HepG2 (cell line): Measurements from ENCODE around the gene MRM3. TPM values are rescaled to one million over a fixed set of nuclear protein-coding genes. Genes with fewer than 3 reads are reported as not detected.

Experiments used
- CBX2 ChIP-seq, 2 experiments: fragments of 200-600 bp in 1 of 2; sonication (generic); formaldehyde crosslinking in 1 of 2; IDR thresholded peaks; 2 replicates each; pipeline versions ENCODE4 v1.7.0 to v1.8.1; 2018 to 2022; ENCODE audit warnings: low read depth in 2 of 2, low read length in 1 of 2, mild to moderate bottlenecking in 1 of 2, missing genetic modification reagents in 1 of 2
- CTCF ChIP-seq: sonication (generic); formaldehyde crosslinking; IDR thresholded peaks from 2 replicates; pipeline ENCODE4 v1.5.0; 2020; ENCODE audit warnings: mild to moderate bottlenecking, missing genetic modification reagents, moderate library complexity
- DBP ChIP-seq: sonication (generic); formaldehyde crosslinking; IDR thresholded peaks from 2 replicates; pipeline ENCODE4 v1.4.0; 2020; ENCODE audit warnings: missing genetic modification reagents; ENCODE audit errors: not compliant biosample characterization
- ELF1 ChIP-seq: sonication (generic); formaldehyde crosslinking; IDR thresholded peaks from 2 replicates; pipeline ENCODE4 v1.4.0; 2020; ENCODE audit warnings: missing genetic modification reagents
- FOXJ3 ChIP-seq: sonication (generic); formaldehyde crosslinking; IDR thresholded peaks from 2 replicates; pipeline ENCODE4 v1.4.0; 2020; ENCODE audit warnings: missing genetic modification reagents, mild to moderate bottlenecking, borderline replicate concordance
- GLMP ChIP-seq: sonication (generic); formaldehyde crosslinking; IDR thresholded peaks from 2 replicates; pipeline ENCODE4 v1.9.0; 2021; ENCODE audit warnings: missing genetic modification reagents, mild to moderate bottlenecking, borderline replicate concordance
- HHEX ChIP-seq: IDR thresholded peaks from 2 replicates; pipeline ENCODE4 v1.6.1; 2016; ENCODE audit warnings: control low read depth
- HINFP ChIP-seq: sonication (generic); formaldehyde crosslinking; IDR thresholded peaks from 2 replicates; pipeline ENCODE4 v1.4.0; 2020; ENCODE audit warnings: low read depth, mild to moderate bottlenecking, missing genetic modification reagents
- MTERF4 ChIP-seq: sonication (generic); formaldehyde crosslinking; IDR thresholded peaks from 2 replicates; pipeline ENCODE4 v1.8.0; 2023; ENCODE audit warnings: mild to moderate bottlenecking, missing genetic modification reagents
- NBN ChIP-seq: fragments of 450-650 bp; conservative IDR thresholded peaks from 2 replicates; pipeline ENCODE4 v1.6.1; 2017
- NR2C2 ChIP-seq: sonication (generic); formaldehyde crosslinking; IDR thresholded peaks from 2 replicates; pipeline ENCODE4 v1.4.0; 2020; ENCODE audit warnings: missing genetic modification reagents, mild to moderate bottlenecking, moderate library complexity, borderline replicate concordance
- PHF21A ChIP-seq: sonication (generic); formaldehyde crosslinking; IDR thresholded peaks from 2 replicates; pipeline ENCODE4 v1.5.0; 2020; ENCODE audit warnings: mild to moderate bottlenecking, missing genetic modification reagents
- REL ChIP-seq: sonication (generic); formaldehyde crosslinking; conservative IDR thresholded peaks from 2 replicates; pipeline ENCODE4 v1.8.0; 2022; ENCODE audit warnings: mild to moderate bottlenecking, missing genetic modification reagents, moderate library complexity
- SKI ChIP-seq: fragments of 450-650 bp; IDR thresholded peaks from one replicate; pipeline ENCODE4 v1.6.1; 2018; ENCODE audit warnings: mild to moderate bottlenecking; ENCODE audit not compliant: partially characterized antibody
- XRCC5 ChIP-seq: fragments of 200-400 bp; formaldehyde crosslinking; optimal IDR thresholded peaks from 2 replicates; pipeline ENCODE3; 2017; ENCODE audit warnings: mild to moderate bottlenecking, low read length
- ZNF296 ChIP-seq: sonication (generic); formaldehyde crosslinking; conservative IDR thresholded peaks from 2 replicates; pipeline ENCODE4 v1.5.0; 2020; ENCODE audit warnings: mild to moderate bottlenecking, missing genetic modification reagents
- ZNF350 ChIP-seq: sonication (generic); formaldehyde crosslinking; IDR thresholded peaks from 2 replicates; pipeline ENCODE4 v1.4.0; 2020; ENCODE audit warnings: mild to moderate bottlenecking, low read depth, missing genetic modification reagents, borderline replicate concordance
- ZNF770 ChIP-seq: sonication (generic); formaldehyde crosslinking; IDR thresholded peaks from 2 replicates; pipeline ENCODE4 v1.5.0; 2020; ENCODE audit warnings: mild to moderate bottlenecking, missing genetic modification reagents
- ZSCAN25 ChIP-seq: sonication (generic); formaldehyde crosslinking; IDR thresholded peaks from 2 replicates; pipeline ENCODE4 v1.8.0; 2022; ENCODE audit warnings: mild to moderate bottlenecking, missing genetic modification reagents
- polyA plus RNA-seq, 8 experiments: library from polyadenylated mRNA; depleted of rRNA in 3 of 8; stranded (reverse) in 7 of 8; unstranded in 1 of 8; fragments of >200 nt; fragmentation: Illumina TruSeq in 4 of 8; extraction: Trizol in 4 of 8; gene quantifications; 2 replicates each; pipeline versions ENCODE4 v1.2.1 to v1.2.3, GENCODE V29; 2011 to 2016; ENCODE audit warnings: low read depth in 4 of 8, missing spikeins in 1 of 8, mixed read lengths in 1 of 8; ENCODE audit not compliant: insufficient read depth in 1 of 8
- total RNA-seq, 5 experiments: library from RNA; depleted of rRNA; stranded (reverse); fragments of >200 nt; fragmentation: Illumina TruSeq; extraction: Trizol; gene quantifications; 2 replicates each; pipeline ENCODE4 v1.2.3, GENCODE V29; 2016; ENCODE audit warnings: low read depth in 1 of 5

Gene MRM3
- total and polyA plus RNA-seq, 2 of the 13 experiments (the other 11 are each of a cell fraction or from before 2014, with no cell fraction given): 12.3 to 25.5 TPM

GRCh38 chr17:781805-782731 lies at the start of gene MRM3, which contains the start of gene GLOD4 (continued):
- TF ChIP-seq CTCF (CRISPR knock-in tag): peak; percentile 60
- TF ChIP-seq NR2C2 (CRISPR knock-in tag): peak; percentile 88
- peak; percentile 24; the same call in 1 of the 2 replicates for TF ChIP-seq ZNF770
- no peak; the same call in 1 of the 2 replicates for TF ChIP-seq GLMP (CRISPR knock-in tag)
- no peak for TF ChIP-seq FOXJ3 (CRISPR knock-in tag)
- peak; percentile 42; the same call in 1 of the 2 replicates for TF ChIP-seq PHF21A (CRISPR knock-in tag)
- peak; percentile 94 for TF ChIP-seq ZNF350 (CRISPR knock-in tag)
- TF ChIP-seq ELF1 (CRISPR knock-in tag): peak; percentile 74
- no peak for TF ChIP-seq HHEX
- TF ChIP-seq ZNF296 (CRISPR knock-in tag): no peak
- TF ChIP-seq CBX2 (IDR thresholded peaks at IDR 0.05; ENCODE audit: low read depth, low read length): no peak
- no peak for TF ChIP-seq CBX2 (CRISPR knock-in tag; IDR thresholded peaks at IDR 0.05; ENCODE audit: low read depth)
- TF ChIP-seq DBP (CRISPR knock-in tag): no peak
- TF ChIP-seq REL (CRISPR knock-in tag): no peak; the same call in 1 of the 2 replicates
- TF ChIP-seq NBN: no peak
- peak; percentile 92 for TF ChIP-seq HINFP (CRISPR knock-in tag)
- TF ChIP-seq XRCC5: peak; percentile 92
- peak; percentile 53; the same call in 1 of the 2 replicates for TF ChIP-seq ZSCAN25
- TF ChIP-seq MTERF4 (CRISPR knock-in tag): peak; percentile 28; the same call in 1 of the 2 replicates
- no peak for TF ChIP-seq SKI
